HepG2 (cell line): Measurements from ENCODE around the gene SNRPD3. TPM values are rescaled to one million over a fixed set of nuclear protein-coding genes. Genes with fewer than 3 reads are reported as not detected.

Source experiments
- ATF6 ChIP-seq: sonication (generic); formaldehyde crosslinking; conservative IDR thresholded peaks from 2 replicates; pipeline ENCODE4 v1.4.0; 2020; ENCODE audit warnings: missing genetic modification reagents
- CENPX ChIP-seq: sonication (generic); formaldehyde crosslinking; IDR thresholded peaks from 2 replicates; pipeline ENCODE4 v1.9.0; 2021; ENCODE audit warnings: mild to moderate bottlenecking, missing genetic modification reagents, moderate library complexity
- CHD2 ChIP-seq: IDR thresholded peaks from 2 replicates; pipeline ENCODE4 v1.6.1; 2011; ENCODE audit warnings: low read depth, low read length, improper control_type of control experiment
- GATAD1 ChIP-seq: IDR thresholded peaks from 2 replicates; pipeline ENCODE4 v1.6.1; 2016; ENCODE audit warnings: missing genetic modification reagents, missing compliant biosample characterization
- HDAC2 ChIP-seq: sonication (generic); formaldehyde crosslinking; IDR thresholded peaks from 2 replicates; pipeline ENCODE4 v1.4.0; 2020; ENCODE audit warnings: missing genetic modification reagents
- HNF4G ChIP-seq, 2 experiments: sonication (generic) in 1 of 2; formaldehyde crosslinking in 1 of 2; IDR thresholded peaks; 2 replicates each; pipeline versions ENCODE4 v1.4.0 to v1.6.1; 2011 to 2020; ENCODE audit warnings: borderline replicate concordance in 2 of 2, low read depth in 2 of 2, mild to moderate bottlenecking in 2 of 2, low read length in 1 of 2, missing genetic modification reagents in 1 of 2, moderate library complexity in 1 of 2
- HOXA9 ChIP-seq: sonication (generic); formaldehyde crosslinking; IDR thresholded peaks from 2 replicates; pipeline ENCODE4 v1.8.1; 2022; ENCODE audit warnings: missing genetic modification reagents, mild to moderate bottlenecking, moderate library complexity, borderline replicate concordance
- IRF9 ChIP-seq: sonication (generic); formaldehyde crosslinking; IDR thresholded peaks from 2 replicates; pipeline ENCODE4 v1.8.0; 2022; ENCODE audit warnings: missing genetic modification reagents, mild to moderate bottlenecking, borderline replicate concordance
- JDP2 ChIP-seq: sonication (generic); formaldehyde crosslinking; IDR thresholded peaks from 2 replicates; pipeline ENCODE4 v1.8.1; 2022; ENCODE audit warnings: missing genetic modification reagents, borderline replicate concordance
- KIAA2018 ChIP-seq: sonication (generic); formaldehyde crosslinking; IDR thresholded peaks from 2 replicates; pipeline ENCODE4 v1.5.0; 2020; ENCODE audit warnings: mild to moderate bottlenecking, missing genetic modification reagents, borderline replicate concordance
- MXD3 ChIP-seq: IDR thresholded peaks from 2 replicates; pipeline ENCODE4 v1.6.1; 2016; ENCODE audit warnings: mild to moderate bottlenecking, missing biosample characterization, missing genetic modification reagents
- SPEN ChIP-seq: sonication (generic); formaldehyde crosslinking; IDR thresholded peaks from 2 replicates; pipeline ENCODE4 v1.5.1; 2020; ENCODE audit warnings: low read depth, mild to moderate bottlenecking, missing genetic modification reagents
- SRSF4 ChIP-seq: fragments of 200-400 bp; formaldehyde crosslinking; IDR thresholded peaks from one replicate; pipeline ENCODE4 v1.6.1; 2018; ENCODE audit warnings: mild to moderate bottlenecking, low read depth, low read length, moderate library complexity; ENCODE audit not compliant: poor library complexity, severe bottlenecking
- THYN1 ChIP-seq: sonication (generic); formaldehyde crosslinking; IDR thresholded peaks from 2 replicates; pipeline ENCODE4 v1.8.1; 2023; ENCODE audit warnings: low read depth, mild to moderate bottlenecking, moderate library complexity, missing genetic modification reagents, borderline replicate concordance
- YY1 ChIP-seq: IDR thresholded peaks from 2 replicates; pipeline ENCODE4 v1.6.1; 2011; ENCODE audit warnings: low read length, low read depth, moderate library complexity, mild to moderate bottlenecking; ENCODE audit not compliant: insufficient read depth, insufficient replicate concordance
- ZNF605 ChIP-seq: sonication (generic); formaldehyde crosslinking; IDR thresholded peaks from 2 replicates; pipeline ENCODE4 v1.8.0; 2022; ENCODE audit warnings: mild to moderate bottlenecking, missing genetic modification reagents
- polyA plus RNA-seq, 8 experiments: library from polyadenylated mRNA; depleted of rRNA in 3 of 8; stranded (reverse) in 7 of 8; unstranded in 1 of 8; fragments of >200 nt; fragmentation: Illumina TruSeq in 4 of 8; extraction: Trizol in 4 of 8; gene quantifications; 2 replicates each; pipeline versions ENCODE4 v1.2.1 to v1.2.3, GENCODE V29; 2011 to 2016; ENCODE audit warnings: low read depth in 4 of 8, missing spikeins in 1 of 8, mixed read lengths in 1 of 8; ENCODE audit not compliant: insufficient read depth in 1 of 8
- total RNA-seq, 5 experiments: library from RNA; depleted of rRNA; stranded (reverse); fragments of >200 nt; fragmentation: Illumina TruSeq; extraction: Trizol; gene quantifications; 2 replicates each; pipeline ENCODE4 v1.2.3, GENCODE V29; 2016; ENCODE audit warnings: low read depth in 1 of 5

SNRPD3 gene
- total and polyA plus RNA-seq, 2 of the 13 experiments (the other 11 are each of a cell fraction or from before 2014, with no cell fraction given): 110 to 209 TPM

DNA sequence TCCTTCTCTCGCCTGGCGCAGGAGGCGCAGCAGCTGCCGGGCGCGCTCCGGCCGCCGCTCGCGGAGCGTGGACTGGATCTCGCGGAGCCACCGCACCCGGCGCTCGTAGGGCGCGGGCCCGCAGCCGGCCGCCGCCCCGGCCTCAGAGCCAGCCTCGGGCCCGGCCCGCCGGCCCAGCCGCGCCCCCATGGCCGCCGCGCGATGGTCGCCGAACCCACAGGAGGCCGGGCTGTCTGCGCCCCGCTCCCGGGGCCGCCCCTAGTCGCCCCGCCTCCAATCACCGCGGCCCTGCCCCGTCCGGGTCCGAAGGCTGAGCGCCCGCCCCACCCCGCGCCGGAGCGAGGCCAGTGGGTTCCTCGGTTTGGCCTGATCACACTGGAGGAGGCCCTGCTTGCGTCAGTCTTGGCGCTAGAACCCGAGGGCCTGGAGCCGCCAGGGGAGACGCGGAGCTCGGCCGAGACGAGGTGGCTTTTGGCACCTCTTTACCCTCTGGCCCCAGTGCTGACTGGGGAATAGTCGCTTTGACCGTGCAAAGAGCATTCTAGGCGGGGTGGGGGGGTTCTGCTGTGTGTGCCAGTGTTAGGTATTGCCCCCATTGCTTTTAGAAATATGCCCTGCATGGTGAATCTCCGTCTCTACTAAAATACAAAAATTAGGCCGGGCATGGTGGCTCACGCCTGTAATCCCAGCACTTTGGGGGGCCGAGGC, 37.2 kb downstream of the SNRPD3 start, which contains the start of gene LRRC75B (continued):
- peak; percentile 43; the same call in 1 of the 2 replicates for TF ChIP-seq THYN1 (CRISPR knock-in tag)
- TF ChIP-seq ATF6 (CRISPR knock-in tag): no peak
- TF ChIP-seq CHD2: peak; percentile 22; the same call in 1 of the 2 replicates
- TF ChIP-seq MXD3: no peak; the same call in 1 of the 2 replicates
- no peak for TF ChIP-seq ZNF605 (CRISPR knock-in tag)
- TF ChIP-seq SRSF4: no peak
- peak; percentile 86 for TF ChIP-seq SPEN (CRISPR knock-in tag)
- TF ChIP-seq HNF4G (IDR thresholded peaks at IDR 0.05; ENCODE audit: borderline replicate concordance, low read depth, low read length): peak; percentile 62; the same call in 1 of the 2 replicates
- no peak; the same call in 1 of the 2 replicates for TF ChIP-seq HNF4G (CRISPR knock-in tag; IDR thresholded peaks at IDR 0.05; ENCODE audit: borderline replicate concordance, low read depth)
- no peak for TF ChIP-seq JDP2 (CRISPR knock-in tag)
- TF ChIP-seq YY1: peak; percentile 80
- TF ChIP-seq GATAD1: peak; percentile 48; the same call in 1 of the 2 replicates
- TF ChIP-seq HOXA9: no peak
- peak; percentile 63; the same call in 1 of the 2 replicates for TF ChIP-seq IRF9
- TF ChIP-seq HDAC2 (CRISPR knock-in tag): peak; percentile 59; the same call in 1 of the 2 replicates
- TF ChIP-seq KIAA2018 (CRISPR knock-in tag): no peak
- no peak for TF ChIP-seq CENPX (CRISPR knock-in tag)
